ENCODE data around the gene PACS2. TPM values are rescaled to one million over a fixed set of nuclear protein-coding genes. Genes with fewer than 3 reads are reported as not detected.
A peak's percentile ranks its signal among the peaks of the same experiment; 100 is the strongest.

Gene PACS2
- total and polyA plus RNA-seq, 2 of the 4 experiments (the other 2 are of a cell fraction), result 15.6 to 32.2 TPM

DNA sequence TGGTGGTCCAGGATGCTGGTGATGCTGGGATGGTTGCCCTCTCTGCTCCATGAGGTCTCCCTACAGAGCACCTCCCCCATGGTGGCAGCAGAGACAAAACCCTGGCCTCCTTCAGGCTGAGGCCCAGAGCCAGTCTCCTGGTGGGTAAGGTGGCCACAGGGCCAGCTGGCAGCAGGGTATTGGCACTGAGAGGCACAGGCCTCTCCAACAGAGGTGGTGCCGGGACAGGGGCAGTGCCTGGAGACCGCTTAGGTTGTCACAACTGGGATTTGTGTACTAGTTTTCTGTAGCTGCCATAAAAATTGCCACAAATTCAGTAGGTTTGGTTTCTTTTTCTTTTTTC, 99.0 kb downstream of the PACS2 start:
- Histone ChIP-seq H3K4me2 (ENCODE audit: low read depth, low read length) (no peak overlapping the region), H2BK120ac (ENCODE audit: low read depth, low read length) (no peak overlapping the region), H3K4me3 (ENCODE audit: insufficient read depth, low read depth, low read length) (no peak overlapping the region), H3K14ac (replicated peaks; ENCODE audit: low read depth, low read length) (no peak overlapping the region), H3K4me1 (ENCODE audit: control insufficient read depth, insufficient read depth, low read length) (peaks cover 5% of the 10 kb centered on the region), H3K9me3 (ENCODE audit: control insufficient read depth, insufficient read depth, low read length) (no peaks in the 10 kb centered on the region), H3K27ac (ENCODE audit: insufficient read depth, low read length) (no peak overlapping the region), H4K8ac (ENCODE audit: low read depth in 2 of 2, low read length in 2 of 2) (no peak overlapping the region), H2AK5ac (ENCODE audit: low read depth, low read length) (no peak overlapping the region), H2AFZ (replicated peaks; ENCODE audit: low read length, poor library complexity) (no peak overlapping the region), H3K4ac (ENCODE audit: low read depth, low read length) (no peak overlapping the region), H3K23ac (ENCODE audit: low read depth, low read length) (no peak overlapping the region), H2BK15ac (ENCODE audit: low read depth, low read length) (no peak overlapping the region), H3K36me3 (ENCODE audit: control insufficient read depth, insufficient read depth, low read length) (no peaks in the 10 kb centered on the region), H2BK5ac (ENCODE audit: low read depth, low read length, poor library complexity, severe bottlenecking) (no peak overlapping the region), H4K20me1 (ENCODE audit: insufficient read depth, low read length) (no peaks in the 10 kb centered on the region; the same call in 1 of the 2 replicates), H3K9me1 (ENCODE audit: insufficient read depth, low read length) (peaks cover 3% of the 10 kb centered on the region; the same call in 1 of the 2 replicates), H3K56ac (ENCODE audit: extremely low read depth, insufficient read depth, low read length) (no peak overlapping the region), H2BK20ac (ENCODE audit: low read depth, low read length) (no peak overlapping the region), H2AK9ac (replicated peaks; ENCODE audit: low read depth, low read length, poor library complexity) (peak overlapping the region; percentile 26), H3K9ac (ENCODE audit: low read depth, low read length) (no peak overlapping the region), H3K27me3 (ENCODE audit: control insufficient read depth, insufficient read depth, low read length) (no peaks in the 10 kb centered on the region), H3K79me1 (ENCODE audit: low read depth in 1 of 2, low read length in 2 of 2) (peaks cover 0 to 2% of the 10 kb centered on the region in 2 experiments; a peak in 3 of 4 replicates), H4K5ac (ENCODE audit: low read depth, low read length) (no peak overlapping the region), H4K91ac (ENCODE audit: insufficient read depth, low read depth, low read length) (no peak overlapping the region), H3K18ac (ENCODE audit: low read depth, low read length) (no peak overlapping the region)
- POLR2A ChIA-PET (ENCODE audit: unreplicated experiment), result no interaction called here
- CTCF ChIA-PET, result no interaction called here
- dilution Hi-C loops (cut with HindIII; ENCODE audit: low sequenced_read_pairs, unreplicated experiment), result no loop called here
- DNase-seq (no peak), ATAC-seq (ENCODE audit: low read depth) (no peak)
- WGBS, 2 experiments (ENCODE audit: extremely low coverage in 2 of 2, insufficient read length in 1 of 2), result no CpG with 5 or more reads among the region's 2 CpGs
- in situ Hi-C loops (cut with MboI; ENCODE audit: low sequenced_read_pairs), result no loop called here
- no peak for TF ChIP-seq POLR2A (IDR thresholded peaks at IDR 0.05; ENCODE audit: low read depth, low read length)
- TF ChIP-seq RCOR1 (IDR thresholded peaks at IDR 0.05; ENCODE audit: insufficient replicate concordance, low read length), result no peak
- TF ChIP-seq, protein P1, sequence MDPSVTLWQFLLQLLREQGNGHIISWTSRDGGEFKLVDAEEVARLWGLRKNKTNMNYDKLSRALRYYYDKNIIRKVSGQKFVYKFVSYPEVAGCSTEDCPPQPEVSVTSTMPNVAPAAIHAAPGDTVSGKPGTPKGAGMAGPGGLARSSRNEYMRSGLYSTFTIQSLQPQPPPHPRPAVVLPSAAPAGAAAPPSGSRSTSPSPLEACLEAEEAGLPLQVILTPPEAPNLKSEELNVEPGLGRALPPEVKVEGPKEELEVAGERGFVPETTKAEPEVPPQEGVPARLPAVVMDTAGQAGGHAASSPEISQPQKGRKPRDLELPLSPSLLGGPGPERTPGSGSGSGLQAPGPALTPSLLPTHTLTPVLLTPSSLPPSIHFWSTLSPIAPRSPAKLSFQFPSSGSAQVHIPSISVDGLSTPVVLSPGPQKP (IDR thresholded peaks at IDR 0.05; ENCODE audit: borderline replicate concordance, low read depth, low read length), result no peak
- no peak for TF ChIP-seq SMC3 (IDR thresholded peaks at IDR 0.05; ENCODE audit: low read depth, low read length)
- no peak for TF ChIP-seq RAD21 (IDR thresholded peaks at IDR 0.05; ENCODE audit: low read length)
- no TSS peak for BruUV-seq (replicated peaks)
- intact Hi-C loops (cut with micrococcal nuclease), result no loop called here

Data from IMR-90 (cell line).